ENCODE measurements around the gene SCTR. TPM values are rescaled to one million over a fixed set of nuclear protein-coding genes. Genes with fewer than 3 reads are reported as not detected.
A peak's percentile ranks its signal among the peaks of the same experiment; 100 is the strongest.

The SCTR gene
- total RNA-seq, 1 experiment from 2014 or later: not detected

GRCh38 chr2:119531292-119531691 lies 7.0 kb upstream of the SCTR start:
- peaks cover 22% of the 10 kb centered on the region for H3K36me3 Mint-ChIP-seq
- H3K4me3 Mint-ChIP-seq: no peak overlapping the region
- DNase-seq (ENCODE audit: low spot score) (no peak), ATAC-seq (peak; percentile 87)
- no peak overlapping the region for H3K27ac Mint-ChIP-seq
- ChIA-PET CTCF (interaction anchor here (0.6 to 1.2 kb wide), 4 partner anchors 14 to 57 kb away, joined by 3 to 4 read pairs (median 3); no protein-coding TSS in a partner anchor), POLR2A (no interaction called here)
- H3K27me3 Mint-ChIP-seq (ENCODE audit: low read depth): peaks cover 2% of the 10 kb centered on the region
- TF ChIP-seq NFYB (CRISPR knock-in tag; conservative IDR thresholded peaks at IDR 0.05; ENCODE audit: low read depth) (no peak), CTCF (IDR thresholded peaks at IDR 0.05) (peak; percentile 32; the same call in 1 of the 2 replicates)
- H3K9me3 Mint-ChIP-seq: peaks cover 27% of the 10 kb centered on the region
- H3K4me1 Mint-ChIP-seq: peaks cover 32% of the 10 kb centered on the region

GRCh38 chr2:119527999-119528398 lies 3.7 kb upstream of the SCTR start:
- peaks cover under 1% of the 10 kb centered on the region for H3K36me3 Mint-ChIP-seq
- H3K27ac Mint-ChIP-seq: no peak overlapping the region
- H3K27me3 Mint-ChIP-seq (ENCODE audit: low read depth): peaks cover 28% of the 10 kb centered on the region
- ChIA-PET CTCF (interaction anchor here (1.8 to 2.0 kb wide), 2 partner anchors 11 to 52 kb away, joined by 4 to 6 read pairs; no protein-coding TSS in a partner anchor), POLR2A (no interaction called here)
- peaks cover 4% of the 10 kb centered on the region for H3K9me3 Mint-ChIP-seq
- DNase-seq (ENCODE audit: low spot score): no peak
- no peak for TF ChIP-seq ZMAT4 (CRISPR knock-in tag; IDR thresholded peaks at IDR 0.05)
- TF ChIP-seq FOXK1 (CRISPR knock-in tag; IDR thresholded peaks at IDR 0.05): no peak
- TF ChIP-seq ATF6 (CRISPR knock-in tag; IDR thresholded peaks at IDR 0.05): no peak
- TF ChIP-seq ELF4 (CRISPR knock-in tag; IDR thresholded peaks at IDR 0.05; ENCODE audit: low read depth): no peak
- TF ChIP-seq EMX1 (CRISPR knock-in tag; IDR thresholded peaks at IDR 0.05): no peak
- no peak for TF ChIP-seq ZNF121 (CRISPR knock-in tag; IDR thresholded peaks at IDR 0.05)
- no peak for TF ChIP-seq FOXJ3 (CRISPR knock-in tag; IDR thresholded peaks at IDR 0.05; ENCODE audit: borderline replicate concordance)
- TF ChIP-seq NFE2L1 (CRISPR knock-in tag; IDR thresholded peaks at IDR 0.05): no peak
- TF ChIP-seq ZNF423 (CRISPR knock-in tag; IDR thresholded peaks at IDR 0.05): no peak
- TF ChIP-seq STAT6 (CRISPR knock-in tag; conservative IDR thresholded peaks at IDR 0.05; ENCODE audit: low read depth): no peak
- no peak for TF ChIP-seq ZBTB43 (CRISPR knock-in tag; IDR thresholded peaks at IDR 0.05)
- no peak for TF ChIP-seq ZNF416 (CRISPR knock-in tag; IDR thresholded peaks at IDR 0.05)
- TF ChIP-seq PREB (CRISPR knock-in tag; IDR thresholded peaks at IDR 0.05; ENCODE audit: borderline replicate concordance): no peak
- TF ChIP-seq CTCF (IDR thresholded peaks at IDR 0.05): no peak
- no peak for TF ChIP-seq ZNF532 (CRISPR knock-in tag; IDR thresholded peaks at IDR 0.05; ENCODE audit: borderline replicate concordance)
- no peak for TF ChIP-seq ZNF263 (CRISPR knock-in tag; IDR thresholded peaks at IDR 0.05; ENCODE audit: low read depth)
- no peak overlapping the region for H3K4me3 Mint-ChIP-seq
- peaks cover 27% of the 10 kb centered on the region for H3K4me1 Mint-ChIP-seq
- no peak for ATAC-seq
